H1 (cell line): ENCODE results near the gene ARID1B. TPM values are rescaled to one million over a fixed set of nuclear protein-coding genes. Genes with fewer than 3 reads are reported as not detected.
A peak's percentile ranks its signal among the peaks of the same experiment; 100 is the strongest.

Source experiments
- CTCF ChIA-PET: fragments of 300-600 bp; sonication (Branson Sonifier 250); formaldehyde crosslinking; loops from one replicate; lab custom pipeline; 2021; ENCODE audit not compliant: partially characterized antibody; lab: Charles Lee
- POLR2A ChIA-PET: fragments of 300-600 bp; sonication (Branson Sonifier 250); formaldehyde crosslinking; loops from one replicate; lab custom pipeline; 2021; ENCODE audit warnings: inconsistent platforms; ENCODE audit not compliant: partially characterized antibody; lab: Charles Lee
- DNase-seq, 2 experiments: peaks; one replicate each; pipeline versions ENCODE4 v3.0.0 to v3.0.0-alpha.2; 2010 to 2022; ENCODE audit warnings: low spot score in 2 of 2, low read depth in 1 of 2, mixed read lengths in 1 of 2
- FAIRE-seq: peaks from 2 replicates; lab custom pipeline; 2011; peaks lifted over from hg19 to GRCh38; lab: Jason Lieb, UNC
- H2AFZ ChIP-seq: 2 replicates; pipeline ENCODE4 v1.8.1; 2012; ENCODE audit warnings: low read length, inconsistent platforms
- H2AK5ac ChIP-seq: 2 replicates; pipeline ENCODE4 v1.6.1; 2013; ENCODE audit warnings: low read depth, low read length
- H2BK120ac ChIP-seq: replicated peaks from 2 replicates; pipeline ENCODE3; 2013; ENCODE audit warnings: low read depth, low read length, inconsistent platforms
- H2BK12ac ChIP-seq: 2 replicates; pipeline ENCODE4 v1.6.1; 2013; ENCODE audit warnings: low read depth, low read length
- H2BK15ac ChIP-seq: 2 replicates; pipeline ENCODE4 v1.6.1; 2013; ENCODE audit warnings: low read length
- H2BK20ac ChIP-seq: 2 replicates; pipeline ENCODE4 v1.6.1; 2013; ENCODE audit warnings: low read length
- H2BK5ac ChIP-seq: 2 replicates; pipeline ENCODE4 v1.6.1; 2013; ENCODE audit warnings: low read depth, low read length
- H3K14ac ChIP-seq: 2 replicates; pipeline ENCODE4 v1.6.1; 2013; ENCODE audit warnings: inconsistent platforms; ENCODE audit not compliant: insufficient read length
- H3K18ac ChIP-seq: 2 replicates; pipeline ENCODE4 v1.6.1; 2013; ENCODE audit warnings: low read length; ENCODE audit errors: extremely low read depth
- H3K23ac ChIP-seq: 2 replicates; pipeline ENCODE4 v1.6.1; 2013; ENCODE audit warnings: inconsistent platforms; ENCODE audit not compliant: insufficient read length
- H3K23me2 ChIP-seq: 2 replicates; pipeline ENCODE4 v1.6.1; 2013; ENCODE audit warnings: low read depth, low read length
- H3K27ac ChIP-seq: 2 replicates; pipeline ENCODE4 v1.6.1; 2011; ENCODE audit warnings: low read depth, low read length, inconsistent platforms
- H3K27me3 ChIP-seq, 4 experiments: replicated peaks in 1 of 4; 1 replicate in 1 of 4; 2 replicates in 3 of 4; pipeline versions ENCODE4 v1.6.1 to v1.8.1; 2011 to 2013; ENCODE audit warnings: low read length in 3 of 4, mild to moderate bottlenecking in 3 of 4, inconsistent platforms in 2 of 4, mixed read lengths in 2 of 4, moderate library complexity in 1 of 4; ENCODE audit not compliant: control insufficient read depth in 3 of 4, insufficient read depth in 3 of 4; ENCODE audit errors: extremely low read depth in 1 of 4
- H3K36me3 ChIP-seq, 4 experiments: 2 replicates each; pipeline versions ENCODE4 v1.6.1 to v1.8.1; 2011 to 2013; ENCODE audit warnings: mild to moderate bottlenecking in 4 of 4, low read length in 3 of 4, moderate library complexity in 2 of 4, control low read depth in 1 of 4, inconsistent platforms in 1 of 4; ENCODE audit not compliant: insufficient read depth in 4 of 4, control insufficient read depth in 2 of 4
- H3K4ac ChIP-seq: replicated peaks from 2 replicates; pipeline ENCODE3; 2013; ENCODE audit warnings: low read length, low read depth, mixed read lengths, inconsistent platforms; ENCODE audit not compliant: insufficient read length
- H3K4me1 ChIP-seq, 4 experiments: replicated peaks in 1 of 4; 1 replicate in 1 of 4; 2 replicates in 3 of 4; pipeline versions ENCODE4 v1.6.1 to v1.8.1; 2011 to 2013; ENCODE audit warnings: low read length in 3 of 4, inconsistent platforms in 2 of 4, mixed read lengths in 1 of 4; ENCODE audit not compliant: insufficient read depth in 4 of 4, control insufficient read depth in 3 of 4
- H3K4me2 ChIP-seq, 2 experiments: 2 replicates each; pipeline versions ENCODE4 v1.6.1 to v1.8.1; 2011 to 2013; ENCODE audit warnings: low read depth in 2 of 2, low read length in 2 of 2, control low read depth in 1 of 2, inconsistent platforms in 1 of 2, mild to moderate bottlenecking in 1 of 2; ENCODE audit not compliant: insufficient read depth in 1 of 2
- H3K4me3 ChIP-seq, 4 experiments: fragments of 200-600, 300-600 bp in 1 of 4; sonication (generic), shearing (Covaris generic), sonication (Bioruptor Twin) in 1 of 4; 2 replicates each; pipeline versions ENCODE4 v1.5.1 to v1.8.1; 2011 to 2016; ENCODE audit warnings: low read length in 4 of 4, low read depth in 3 of 4, control low read depth in 2 of 4, inconsistent platforms in 2 of 4, mild to moderate bottlenecking in 2 of 4, mixed read lengths in 1 of 4, moderate library complexity in 1 of 4; ENCODE audit not compliant: insufficient read depth in 2 of 4; ENCODE audit errors: extremely low read depth in 1 of 4
- H3K56ac ChIP-seq: replicated peaks from 2 replicates; pipeline ENCODE3; 2013; ENCODE audit warnings: low read depth, mild to moderate bottlenecking, mixed read lengths, low read length, inconsistent platforms; ENCODE audit not compliant: insufficient read length
- H3K79me1 ChIP-seq: 2 replicates; pipeline ENCODE4 v1.6.1; 2013; ENCODE audit warnings: low read depth, low read length, control low read depth
- H3K79me2 ChIP-seq, 2 experiments: 2 replicates each; pipeline versions ENCODE4 v1.6.1 to v1.8.1; 2012 to 2013; ENCODE audit warnings: low read length in 2 of 2, mild to moderate bottlenecking in 2 of 2, inconsistent platforms in 1 of 2; ENCODE audit not compliant: insufficient read depth in 2 of 2, control insufficient read depth in 1 of 2
- H3K9ac ChIP-seq, 4 experiments: replicated peaks in 1 of 4; 1 replicate in 1 of 4; 2 replicates in 3 of 4; pipeline versions ENCODE4 v1.6.1 to v1.8.1; 2011 to 2013; ENCODE audit warnings: low read depth in 3 of 4, low read length in 3 of 4, control low read depth in 2 of 4, mild to moderate bottlenecking in 2 of 4, moderate library complexity in 2 of 4, inconsistent platforms in 1 of 4; ENCODE audit errors: extremely low read depth in 1 of 4
- H3K9me3 ChIP-seq, 2 experiments: 2 replicates each; pipeline versions ENCODE4 v1.6.1 to v1.8.1; 2012 to 2013; ENCODE audit warnings: mild to moderate bottlenecking in 2 of 2, moderate library complexity in 2 of 2, control low read depth in 1 of 2, inconsistent platforms in 1 of 2, low read depth in 1 of 2, low read length in 1 of 2, mixed read lengths in 1 of 2; ENCODE audit not compliant: insufficient read depth in 2 of 2
- H4K20me1 ChIP-seq, 2 experiments: replicated peaks in 1 of 2; 2 replicates each; pipeline versions ENCODE3 to v1.8.1; 2011 to 2013; ENCODE audit warnings: inconsistent platforms in 2 of 2, low read length in 2 of 2, mild to moderate bottlenecking in 1 of 2; ENCODE audit not compliant: insufficient read depth in 2 of 2, control insufficient read depth in 1 of 2
- H4K5ac ChIP-seq: 2 replicates; pipeline ENCODE4 v1.6.1; 2013; ENCODE audit warnings: low read length, low read depth, mixed read lengths, inconsistent platforms; ENCODE audit not compliant: insufficient read length
- H4K8ac ChIP-seq: 2 replicates; pipeline ENCODE4 v1.8.0; 2013; ENCODE audit warnings: mild to moderate bottlenecking, moderate library complexity, low read length, inconsistent platforms; ENCODE audit not compliant: insufficient read depth; ENCODE audit errors: extremely low read depth
- H4K91ac ChIP-seq: replicated peaks from 2 replicates; pipeline ENCODE3; 2013; ENCODE audit warnings: low read length, mixed read lengths, inconsistent platforms; ENCODE audit not compliant: insufficient read length
- MAFK ChIP-seq: IDR thresholded peaks from 2 replicates; pipeline ENCODE4 v1.6.1; 2012; ENCODE audit warnings: low read depth, mild to moderate bottlenecking, improper control_type of control experiment, low read length
- TCF12 ChIP-seq: IDR thresholded peaks from 2 replicates; pipeline ENCODE4 v1.6.1; 2011; ENCODE audit warnings: low read depth, mild to moderate bottlenecking, low read length
- WGBS, 2 experiments: shearing (Covaris generic) in 1 of 2; methylation state at CpG; one replicate each; pipeline versions ENCODE4 v1.1.6 to v1.1.7; 2013 to 2015; ENCODE audit warnings: low lambda C conversion rate in 2 of 2, mixed read lengths in 2 of 2, inconsistent platforms in 1 of 2, low coverage in 1 of 2, missing lambda C conversion rate in 1 of 2; ENCODE audit not compliant: insufficient replicate concordance in 2 of 2, insufficient coverage in 1 of 2, insufficient read length in 1 of 2; ENCODE audit errors: extremely low coverage in 1 of 2, missing lambda C conversion rate in 1 of 2; 5-methylcytosine and 5-hydroxymethylcytosine counted together
- polyA plus RNA-seq, 7 experiments: library from polyadenylated mRNA; depleted of rRNA in 3 of 7; stranded (reverse) in 5 of 7; unstranded in 2 of 7; fragments of >200 nt in 5 of 7; fragments of 200-250 nt in 2 of 7; gene quantifications; 1 replicate in 5 of 7; 2 replicates in 1 of 7; 4 replicates in 1 of 7; pipeline versions ENCODE4 v1.2.1 to v1.2.3, GENCODE V29; 2011 to 2013; ENCODE audit warnings: missing spikeins in 2 of 7, mixed read lengths in 2 of 7
- total RNA-seq: library from RNA; stranded (reverse); fragmentation: NEBNext Ultra II Directional; extraction: Animal tissue kit (Norgen Biotek cat#: 25700); gene quantifications from 2 replicates; pipeline ENCODE4 v1.2.1, GENCODE V29; 2021

The ARID1B gene
- total and polyA plus RNA-seq, 2 of the 8 experiments (the other 6 are each of a cell fraction or from before 2014, with no cell fraction given): 24.3 to 70.3 TPM

DNA sequence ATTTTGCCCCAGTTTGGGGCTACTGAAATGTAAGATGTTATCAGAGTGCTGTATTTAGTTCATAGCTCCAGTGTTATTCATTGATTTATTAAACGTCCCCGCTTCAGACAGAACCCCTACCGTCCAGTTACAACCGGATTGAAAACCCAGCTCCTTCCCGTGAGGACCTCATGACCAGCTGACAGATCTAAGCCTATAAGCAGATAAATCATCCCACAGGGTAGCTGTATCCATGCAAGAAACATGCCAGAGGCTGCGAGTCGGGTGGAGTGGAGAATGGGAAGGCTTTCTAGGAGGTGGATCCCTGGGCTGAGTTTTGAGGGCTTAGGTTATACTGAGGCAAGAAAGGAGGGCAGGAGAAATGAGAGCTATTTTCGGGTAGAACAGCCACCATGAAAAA, 260.0 kb downstream of the ARID1B start:
- Histone ChIP-seq H3K18ac (no peak overlapping the region), H3K79me1 (peaks cover 3% of the 10 kb centered on the region; the same call in 1 of the 2 replicates), H2BK20ac (no peak overlapping the region), H3K27ac (peak overlapping the region; percentile 51), H4K20me1 (peaks cover 0 to 4% of the 10 kb centered on the region in 2 experiments), H4K91ac (no peak overlapping the region), H4K5ac (no peak overlapping the region), H3K23me2 (no peaks in the 10 kb centered on the region), H2BK120ac (no peak overlapping the region), H3K23ac (no peak overlapping the region), H3K9me3 (no peaks in the 10 kb centered on the region), H2BK5ac (peak overlapping the region; percentile 28; the same call in 1 of the 2 replicates), H3K56ac (no peak overlapping the region), H3K27me3 (no peaks in the 10 kb centered on the region), H3K4me1 (peaks cover 8 to 18% (median 13%) of the 10 kb centered on the region in 4 experiments; a peak in 6 of 7 replicates), H2BK15ac (no peak overlapping the region), H3K4ac (no peak overlapping the region), H3K4me2 (peak overlapping the region; percentile 13 to 37; a peak in 2 of 4 replicates), H3K14ac (no peak overlapping the region), H3K36me3 (no peaks in the 10 kb centered on the region), H3K79me2 (peaks cover 0 to 46% of the 10 kb centered on the region in 2 experiments; a peak in 2 of 4 replicates), H2AFZ (no peak overlapping the region), H2BK12ac (no peak overlapping the region), H3K4me3 (peak overlapping the region in 1 of 4 experiments; percentile 20; a peak in 1 of 8 replicates), H2AK5ac (no peak overlapping the region), H3K9ac (no peak overlapping the region; a peak in 3 of 7 replicates), H4K8ac (no peak overlapping the region)
- ChIA-PET POLR2A (interaction anchor here (1.3 kb wide), 1 partner anchor 15 kb away, joined by 5 read pairs; no protein-coding TSS in a partner anchor), CTCF (interaction anchor here (0.8 to 3.3 kb wide), 6 partner anchors 9 to 147 kb away, joined by 3 to 40 read pairs (median 4); no protein-coding TSS in a partner anchor)
- 56% methylated on average over 8 of the region's 8 CpGs; no CpG with 5 or more reads in 1 of the 2 experiments for WGBS, 2 experiments
- FAIRE-seq (no peak), DNase-seq (no peak)
- no peak for TF ChIP-seq MAFK
- no peak for TF ChIP-seq TCF12
